Jurkat, Clone E6-1 (cell line): Measurements from ENCODE around the gene PMM2.
"Not testable (repeated sequence)": the region's sequence is repeated elsewhere in the genome, so short reads cannot be mapped to it uniquely, and the experiment has no call there.

Source experiments
- DNase-seq: peaks from one replicate; pipeline ENCODE4 v3.0.0-alpha.2; 2011; ENCODE audit warnings: low read depth, low spot score
- H3K4me3 ChIP-seq: 2 replicates; pipeline ENCODE4 v1.5.1; 2011; ENCODE audit warnings: mild to moderate bottlenecking, low read length, control low read depth, moderate library complexity

PMM2 gene

DNA sequence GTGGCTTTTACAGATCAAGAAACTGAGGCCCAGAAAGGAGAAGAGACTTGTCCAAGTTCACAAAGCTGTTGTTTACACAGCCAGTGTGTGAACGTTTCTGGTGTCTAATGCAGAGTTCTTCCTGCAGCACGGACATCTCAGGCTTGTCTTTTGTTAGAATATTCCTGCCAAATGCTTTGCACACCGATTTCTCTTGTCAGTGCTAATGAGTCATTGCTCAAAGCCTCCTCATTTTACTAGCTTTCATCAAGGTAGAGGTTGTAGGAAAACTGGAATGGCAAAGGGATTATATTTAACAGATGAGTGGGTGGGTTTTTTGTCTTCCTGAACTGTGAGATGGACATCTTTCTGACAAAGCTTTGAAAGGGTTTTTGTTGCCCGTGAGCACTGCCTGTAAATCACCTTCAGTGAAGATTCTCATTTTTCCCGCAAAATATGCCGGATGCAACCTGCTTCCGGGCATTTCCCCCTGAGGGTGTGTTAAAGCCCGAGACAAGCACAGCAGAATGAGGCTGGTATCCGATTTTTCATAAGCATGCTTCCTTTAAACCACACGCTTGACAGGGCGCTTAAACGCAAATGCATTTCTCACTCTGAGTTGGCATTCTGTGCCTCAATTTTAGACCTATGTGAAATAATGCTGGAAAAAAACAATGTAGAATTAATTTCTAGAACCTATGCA lies 14.7 kb downstream of the PMM2 start:
- no peak for DNase-seq
- no peak overlapping the region for H3K4me3 ChIP-seq

- DNase-seq: no peak
- no peak overlapping the region for H3K4me3 ChIP-seq
These were observed 16.6 kb downstream of the PMM2 start for GRCh38 chr16:8814095-8814806.

DNA sequence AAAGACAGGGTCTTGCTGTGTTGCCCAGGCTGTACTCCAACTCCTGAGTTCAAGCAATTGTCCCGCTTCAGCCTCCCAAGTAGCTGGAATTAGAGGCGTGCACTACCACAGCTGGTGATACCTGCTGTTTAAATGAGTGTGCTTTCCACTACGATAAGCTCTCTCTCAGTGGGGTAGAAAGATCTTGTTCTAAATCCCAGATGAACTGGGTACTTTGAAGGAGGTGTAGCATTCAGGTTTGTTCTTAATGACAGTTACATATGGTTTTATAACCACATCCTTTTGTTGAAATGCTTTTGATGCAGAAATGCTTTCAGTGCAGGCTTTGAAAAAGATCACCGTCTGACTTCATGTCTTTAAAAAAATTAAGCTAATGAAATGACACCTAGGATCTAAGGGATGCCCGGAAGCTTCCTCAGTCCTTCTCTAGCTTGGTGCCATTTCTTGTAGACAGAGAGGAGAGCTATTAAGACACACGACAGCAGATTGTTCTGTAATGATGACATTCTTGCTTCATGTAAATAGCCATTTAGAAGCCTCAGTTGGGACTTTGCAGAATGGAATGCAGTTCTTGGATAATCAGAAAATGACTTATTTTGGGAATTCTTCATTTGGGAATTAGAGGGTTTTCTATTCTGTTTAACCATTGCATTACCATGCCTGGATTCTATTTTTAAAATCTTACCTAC lies 19.5 kb downstream of the PMM2 start:
- peak; percentile 97 for DNase-seq
- no peak overlapping the region; the same call in 1 of the 2 replicates for H3K4me3 ChIP-seq

- peak; percentile 60 for DNase-seq
- no peak overlapping the region for H3K4me3 ChIP-seq
These were observed 21.0 kb downstream of the PMM2 start for GRCh38 chr16:8818504-8819270.

GRCh38 chr16:8819411-8820034 lies 21.9 kb downstream of the PMM2 start:
- no peak for DNase-seq
- H3K4me3 ChIP-seq: no peak overlapping the region

DNA sequence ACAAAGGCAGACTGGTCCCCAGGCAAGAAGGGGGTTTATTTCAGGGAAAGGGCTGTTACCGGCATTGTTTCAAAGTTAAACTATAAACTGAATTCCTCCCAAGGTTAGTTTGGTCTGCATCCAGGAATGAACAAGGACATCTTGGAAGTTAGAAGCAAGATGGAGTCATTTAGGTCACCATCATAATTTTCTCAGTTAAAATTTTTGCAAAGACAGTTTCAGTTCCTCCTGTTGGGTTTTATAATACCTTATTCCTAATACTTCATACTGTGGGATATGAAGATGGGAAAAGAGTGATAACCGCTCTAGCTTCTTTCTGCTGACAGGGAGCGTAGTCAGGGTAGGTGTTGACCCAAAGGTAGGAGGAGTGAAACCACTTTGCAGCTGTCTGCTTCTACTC lies 24.8 kb downstream of the PMM2 start:
- H3K4me3 ChIP-seq: no peak overlapping the region
- DNase-seq: no peak

- no peak overlapping the region for H3K4me3 ChIP-seq
- DNase-seq: no peak
These were observed 28.7 kb downstream of the PMM2 start for GRCh38 chr16:8826278-8826879.

DNA sequence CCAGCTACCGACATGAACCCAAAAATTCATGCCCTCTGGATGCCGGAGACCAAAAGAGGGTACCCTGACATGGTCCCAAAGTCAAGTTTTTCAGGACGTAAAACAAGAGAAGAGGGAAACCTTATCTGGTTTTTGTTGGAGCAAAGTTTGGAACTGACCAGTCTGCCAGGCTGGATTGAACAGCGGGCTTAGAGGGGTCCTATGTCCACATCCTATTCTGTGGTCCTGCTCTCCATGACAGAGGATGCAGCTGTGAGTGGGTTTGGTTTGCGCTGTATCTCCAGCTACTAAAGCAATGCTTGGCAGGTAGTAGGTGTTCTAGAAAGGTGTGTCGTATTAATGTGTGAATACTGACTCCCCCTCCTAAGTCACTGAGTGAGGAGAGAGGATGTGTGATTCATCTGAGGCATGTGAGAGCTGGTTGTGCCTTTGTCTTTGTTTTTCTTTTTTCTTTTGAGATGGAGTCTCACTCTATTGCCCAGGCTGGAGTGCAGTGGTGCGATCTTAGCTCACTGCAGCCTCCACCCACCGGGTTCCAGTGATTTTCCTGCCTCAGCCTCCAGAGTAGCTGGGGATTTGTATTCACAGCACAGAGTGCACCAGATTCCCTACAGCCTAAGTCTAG lies 31.0 kb downstream of the PMM2 start:
- no peak for DNase-seq

DNA sequence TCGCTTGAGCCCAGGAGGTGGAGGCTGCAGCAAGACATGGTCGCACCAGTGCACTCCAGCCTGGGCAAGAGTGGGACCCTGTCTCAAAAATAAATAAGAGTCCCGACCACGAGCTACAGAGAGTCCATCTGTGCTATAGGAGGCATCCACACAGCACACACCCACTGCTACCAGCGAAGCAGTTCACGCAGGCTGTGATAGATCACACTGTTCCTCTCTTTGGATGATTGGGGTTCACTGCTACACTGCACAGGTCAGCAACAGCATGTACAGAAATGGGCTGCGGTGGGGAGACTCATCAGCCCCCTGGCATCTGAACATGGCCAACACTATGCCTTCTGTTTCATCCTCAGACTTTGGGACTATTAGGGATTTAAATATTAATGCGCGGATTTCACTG lies 33.8 kb downstream of the PMM2 start:
- no peak overlapping the region for H3K4me3 ChIP-seq
- DNase-seq: no peak

More for the DNA sequence above, 31.0 kb downstream of the PMM2 start:
- H3K4me3 ChIP-seq: no peak overlapping the region

DNA sequence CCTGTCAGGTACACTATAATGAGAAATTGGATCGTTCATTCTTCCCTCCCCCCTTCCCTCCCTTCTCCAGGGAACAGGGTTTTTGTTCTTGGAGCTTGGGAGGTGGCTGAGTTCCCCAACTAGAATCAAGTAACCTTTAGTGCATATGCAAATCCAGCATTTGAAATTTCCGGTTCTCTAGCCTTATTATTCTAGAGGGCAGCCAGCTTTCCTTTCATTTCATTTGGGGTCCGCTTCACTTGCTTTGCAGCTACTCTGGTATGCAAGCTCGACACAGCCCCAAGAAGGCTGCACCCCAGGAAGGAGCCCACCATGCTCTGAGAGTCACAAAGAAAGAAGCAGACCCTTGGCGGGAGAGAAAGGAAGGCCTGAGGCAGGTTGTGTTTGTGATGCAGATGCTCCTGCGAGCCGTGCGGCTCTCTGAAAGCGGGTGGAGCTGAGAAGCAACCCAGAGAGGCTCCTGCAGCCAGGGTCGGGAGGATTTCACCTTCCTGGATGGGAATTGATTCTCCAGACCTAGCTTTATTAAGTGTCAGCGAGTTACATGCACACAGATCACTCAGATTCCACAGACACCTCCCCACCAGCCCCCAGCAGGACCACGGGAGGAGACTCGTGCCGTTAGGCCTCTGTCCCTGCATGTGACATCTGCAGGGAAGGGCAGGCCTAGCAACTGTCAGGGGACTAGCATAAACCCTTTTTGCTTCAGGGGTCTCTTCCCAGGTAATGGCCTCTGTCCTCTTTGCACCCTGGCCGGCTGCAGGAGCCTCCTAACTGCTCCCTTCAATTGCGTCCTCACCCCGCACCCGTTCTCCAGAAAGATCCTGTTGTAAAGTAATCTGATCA lies 34.5 kb downstream of the PMM2 start:
- DNase-seq: no peak
- H3K4me3 ChIP-seq: peak overlapping the region; percentile 27

DNA sequence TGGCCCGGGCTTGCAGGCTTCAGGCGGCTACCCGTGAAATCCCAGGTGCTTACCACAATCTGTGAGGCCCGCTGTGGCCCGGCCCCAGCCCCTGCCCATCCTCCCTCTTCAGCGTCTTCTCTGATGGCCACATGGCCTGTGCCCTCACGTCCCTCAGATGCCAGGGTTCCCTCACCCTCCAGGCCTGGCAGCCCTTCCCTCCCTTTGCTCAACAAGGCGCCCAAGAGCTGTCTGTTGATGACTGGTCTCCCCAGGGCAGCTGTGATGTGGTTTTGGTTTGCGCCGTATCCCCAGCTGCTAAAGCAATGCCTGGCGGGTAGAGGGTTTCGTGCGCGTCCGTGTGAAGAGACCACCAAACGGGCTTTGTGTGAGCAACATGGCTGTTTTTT lies 35.1 kb downstream of the PMM2 start:
- H3K4me3 ChIP-seq: peak overlapping the region; percentile 27
- peak; percentile 91 for DNase-seq

GRCh38 chr16:8836797-8837196 lies 39.2 kb downstream of the PMM2 start:
- H3K4me3 ChIP-seq, DNase-seq: not testable (repeated sequence)

- DNase-seq, H3K4me3 ChIP-seq: not testable (repeated sequence)
These were observed 40.0 kb downstream of the PMM2 start for GRCh38 chr16:8837594-8837993.

DNA sequence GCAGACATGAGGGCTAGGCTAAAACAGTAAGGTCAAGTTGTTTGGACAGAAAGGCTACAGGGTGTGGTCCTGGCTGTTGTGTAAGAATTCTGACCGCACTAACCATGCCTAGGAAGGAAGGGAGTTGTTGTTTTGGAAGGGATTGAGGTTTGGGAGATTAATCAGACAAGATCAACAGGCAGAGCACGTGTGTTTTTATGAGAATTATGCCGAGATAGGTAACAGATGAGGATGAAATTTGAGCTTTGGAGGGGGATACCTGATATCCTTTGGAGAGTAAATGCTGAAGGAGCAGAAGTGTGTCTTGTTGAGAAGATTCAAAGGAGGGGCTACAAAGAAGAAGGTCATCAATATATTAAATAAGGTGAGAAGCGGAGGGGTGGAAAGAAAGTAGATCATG lies 44.4 kb downstream of the PMM2 start:
- H3K4me3 ChIP-seq, DNase-seq: not testable (repeated sequence)

- not testable (repeated sequence) for H3K4me3 ChIP-seq, DNase-seq
These were observed 45.7 kb downstream of the PMM2 start for GRCh38 chr16:8843296-8843695.

GRCh38 chr16:8845699-8846298 lies 48.2 kb downstream of the PMM2 start:
- no peak overlapping the region for H3K4me3 ChIP-seq
- DNase-seq: no peak

- DNase-seq: no peak
- H3K4me3 ChIP-seq: no peak overlapping the region
These were observed 48.8 kb downstream of the PMM2 start for GRCh38 chr16:8846401-8846932.
